Measurements from ENCODE around the gene DNAH2. TPM values are rescaled to one million over a fixed set of nuclear protein-coding genes. Genes with fewer than 3 reads are reported as not detected.
A peak's percentile ranks its signal among the peaks of the same experiment; 100 is the strongest.
"Not testable (repeated sequence)": the region's sequence is repeated elsewhere in the genome, so short reads cannot be mapped to it uniquely, and the experiment has no call there.

The DNAH2 gene
- total and polyA plus RNA-seq, 2 donors (not counting 1 experiment from before 2014, with no cell fraction given): 0.08 to 0.17 TPM

DNA sequence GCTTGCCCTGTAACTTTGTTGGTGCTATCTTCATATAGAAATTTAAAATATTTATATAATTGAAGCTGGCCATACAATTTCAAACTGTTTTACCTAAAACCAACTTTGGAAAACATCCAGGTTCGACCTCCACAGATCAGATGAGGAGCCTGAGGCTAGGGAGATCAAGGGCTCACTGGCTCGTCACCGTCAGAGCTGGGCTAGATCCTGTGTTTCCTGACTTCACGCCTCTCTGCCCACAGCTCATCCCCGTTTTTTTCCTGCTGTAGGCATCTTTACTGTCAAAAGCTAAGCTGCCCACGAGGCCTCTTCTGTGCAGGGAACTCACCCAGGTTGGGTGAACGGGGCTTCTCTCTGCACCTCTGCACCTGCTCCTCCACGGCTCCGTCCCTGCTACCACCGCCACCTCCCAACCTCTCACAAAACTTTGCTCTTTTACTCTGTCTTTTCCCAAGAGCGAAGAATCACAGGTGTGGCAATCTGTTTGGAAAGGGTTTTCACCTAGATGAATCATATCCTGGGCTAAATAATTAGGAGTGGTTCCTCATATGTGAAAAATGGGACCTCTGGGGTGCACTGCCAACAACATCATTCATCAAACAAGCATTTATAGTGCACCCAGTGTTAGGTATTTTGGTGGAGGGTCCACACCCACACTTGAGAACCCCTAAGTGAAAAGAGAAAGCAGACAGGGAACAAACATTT, 91.7 kb downstream of the DNAH2 start:
- H3K4me2 ChIP-seq (ENCODE audit: extremely low read depth, insufficient read depth, low read length): no peak overlapping the region
- no peaks in the 10 kb centered on the region for H3K36me3 ChIP-seq (ENCODE audit: control insufficient read depth, insufficient read depth, low read length)
- no peaks in the 10 kb centered on the region for H3K79me2 ChIP-seq (ENCODE audit: control insufficient read depth, insufficient read depth, low read length)
- H3K9me3 ChIP-seq (ENCODE audit: control insufficient read depth, insufficient read depth, low read depth, low read length): no peaks in the 10 kb centered on the region
- no peaks in the 10 kb centered on the region for H3K27me3 ChIP-seq (ENCODE audit: control insufficient read depth, insufficient read depth, low read length)
- DNase-seq (ENCODE audit: low read depth in 2 of 2): no peak
- no peak overlapping the region for H3K9ac ChIP-seq (ENCODE audit: insufficient read depth, low read length)
- no peak overlapping the region for H3K27ac ChIP-seq (ENCODE audit: insufficient read depth, low read length)
- TF ChIP-seq EZH2 (IDR thresholded peaks at IDR 0.05; ENCODE audit: low read length, missing control alignments): no peak
- TF ChIP-seq, protein P1, sequence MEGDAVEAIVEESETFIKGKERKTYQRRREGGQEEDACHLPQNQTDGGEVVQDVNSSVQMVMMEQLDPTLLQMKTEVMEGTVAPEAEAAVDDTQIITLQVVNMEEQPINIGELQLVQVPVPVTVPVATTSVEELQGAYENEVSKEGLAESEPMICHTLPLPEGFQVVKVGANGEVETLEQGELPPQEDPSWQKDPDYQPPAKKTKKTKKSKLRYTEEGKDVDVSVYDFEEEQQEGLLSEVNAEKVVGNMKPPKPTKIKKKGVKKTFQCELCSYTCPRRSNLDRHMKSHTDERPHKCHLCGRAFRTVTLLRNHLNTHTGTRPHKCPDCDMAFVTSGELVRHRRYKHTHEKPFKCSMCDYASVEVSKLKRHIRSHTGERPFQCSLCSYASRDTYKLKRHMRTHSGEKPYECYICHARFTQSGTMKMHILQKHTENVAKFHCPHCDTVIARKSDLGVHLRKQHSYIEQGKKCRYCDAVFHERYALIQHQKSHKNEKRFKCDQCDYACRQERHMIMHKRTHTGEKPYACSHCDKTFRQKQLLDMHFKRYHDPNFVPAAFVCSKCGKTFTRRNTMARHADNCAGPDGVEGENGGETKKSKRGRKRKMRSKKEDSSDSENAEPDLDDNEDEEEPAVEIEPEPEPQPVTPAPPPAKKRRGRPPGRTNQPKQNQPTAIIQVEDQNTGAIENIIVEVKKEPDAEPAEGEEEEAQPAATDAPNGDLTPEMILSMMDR (conservative IDR thresholded peaks at IDR 0.05 in 1 of 2, IDR thresholded peaks at IDR 0.05 in 1 of 2; ENCODE audit: low read depth in 1 of 2, low read length in 2 of 2): no peak
- no peak overlapping the region for H3K4me3 ChIP-seq (replicated peaks in 1 of 4; ENCODE audit: control extremely low read depth in 1 of 4, insufficient read depth in 1 of 4, low read depth in 3 of 4, low read length in 4 of 4)
- H2AFZ ChIP-seq (ENCODE audit: low read length): no peak overlapping the region
- H4K20me1 ChIP-seq (ENCODE audit: control insufficient read depth, extremely low read depth, insufficient read depth, low read length): no peaks in the 10 kb centered on the region
- H3K4me1 ChIP-seq (ENCODE audit: control insufficient read depth, extremely low read depth, insufficient read depth, low read length): no peaks in the 10 kb centered on the region

DNA sequence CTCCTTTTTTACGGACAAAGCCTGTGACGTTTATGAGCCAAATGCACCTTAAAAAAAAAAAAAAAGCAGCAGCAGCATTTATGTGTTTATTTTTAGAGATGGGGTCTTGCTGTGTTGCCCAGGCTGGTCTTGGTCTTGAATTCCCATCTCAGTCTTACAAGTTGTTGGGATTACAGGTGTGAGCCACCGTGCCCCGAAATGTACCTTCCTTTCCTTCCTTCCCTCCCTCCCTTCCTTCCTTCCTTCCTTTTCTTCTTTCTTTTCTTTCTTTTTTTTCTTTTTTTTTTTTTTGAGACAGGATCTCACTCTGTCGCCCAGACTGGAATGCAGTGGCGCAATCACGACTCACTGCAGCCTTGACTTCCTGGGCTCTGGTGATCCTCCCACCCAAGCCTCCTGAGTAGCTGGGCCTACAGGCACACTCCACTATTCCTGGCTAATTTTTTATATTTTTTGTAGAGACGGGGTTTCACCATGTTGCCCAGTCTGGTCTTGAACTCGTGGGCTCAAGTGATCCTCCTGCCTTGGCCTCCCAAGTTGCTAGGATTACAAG, 92.3 kb downstream of the DNAH2 start:
- not testable (repeated sequence) for H3K36me3 ChIP-seq (ENCODE audit: control insufficient read depth, insufficient read depth, low read length); H2AFZ ChIP-seq (ENCODE audit: low read length); H3K27me3 ChIP-seq (ENCODE audit: control insufficient read depth, insufficient read depth, low read length); H3K9me3 ChIP-seq (ENCODE audit: control insufficient read depth, insufficient read depth, low read depth, low read length); H4K20me1 ChIP-seq (ENCODE audit: control insufficient read depth, extremely low read depth, insufficient read depth, low read length); H3K4me3 ChIP-seq (replicated peaks in 1 of 4; ENCODE audit: control extremely low read depth in 1 of 4, insufficient read depth in 1 of 4, low read depth in 3 of 4, low read length in 4 of 4); H3K27ac ChIP-seq (ENCODE audit: insufficient read depth, low read length); H3K9ac ChIP-seq (ENCODE audit: insufficient read depth, low read length); H3K4me2 ChIP-seq (ENCODE audit: extremely low read depth, insufficient read depth, low read length); H3K4me1 ChIP-seq (ENCODE audit: control insufficient read depth, extremely low read depth, insufficient read depth, low read length); H3K79me2 ChIP-seq (ENCODE audit: control insufficient read depth, insufficient read depth, low read length)
- peak in 1 of 2 donors; percentile 26 for DNase-seq (ENCODE audit: low read depth in 2 of 2)

DNA sequence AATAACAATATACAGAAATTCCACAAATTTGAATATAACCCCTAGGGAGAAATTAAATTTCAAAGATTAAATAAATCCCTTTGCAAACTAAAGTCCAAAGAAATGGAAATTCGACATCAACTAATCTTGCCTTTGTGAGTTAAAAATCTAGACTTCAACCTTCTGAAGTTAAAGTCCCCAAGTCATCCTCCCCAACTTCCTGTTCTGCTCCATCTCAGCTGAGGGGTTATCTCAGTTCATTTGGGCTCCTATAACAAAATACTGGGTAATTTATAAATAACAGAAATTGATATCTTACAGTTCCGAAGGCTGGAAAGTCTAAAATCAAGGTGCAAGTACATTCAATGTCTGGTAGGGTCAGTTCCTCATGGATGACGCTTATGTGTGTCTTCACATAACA, 93.7 kb downstream of the DNAH2 start:
- Histone ChIP-seq H3K4me1 (ENCODE audit: control insufficient read depth, extremely low read depth, insufficient read depth, low read length) (no peaks in the 10 kb centered on the region), H4K20me1 (ENCODE audit: control insufficient read depth, extremely low read depth, insufficient read depth, low read length) (no peaks in the 10 kb centered on the region), H3K79me2 (ENCODE audit: control insufficient read depth, insufficient read depth, low read length) (no peaks in the 10 kb centered on the region), H3K27ac (ENCODE audit: insufficient read depth, low read length) (no peak overlapping the region), H3K4me2 (ENCODE audit: extremely low read depth, insufficient read depth, low read length) (no peak overlapping the region), H3K9me3 (ENCODE audit: control insufficient read depth, insufficient read depth, low read depth, low read length) (no peaks in the 10 kb centered on the region), H3K9ac (ENCODE audit: insufficient read depth, low read length) (no peak overlapping the region), H2AFZ (ENCODE audit: low read length) (no peak overlapping the region), H3K27me3 (ENCODE audit: control insufficient read depth, insufficient read depth, low read length) (peaks cover 3% of the 10 kb centered on the region), H3K36me3 (ENCODE audit: control insufficient read depth, insufficient read depth, low read length) (no peaks in the 10 kb centered on the region), H3K4me3 (replicated peaks in 1 of 4; ENCODE audit: control extremely low read depth in 1 of 4, insufficient read depth in 1 of 4, low read depth in 3 of 4, low read length in 4 of 4) (no peak overlapping the region)
- no peak for DNase-seq (ENCODE audit: low read depth in 2 of 2)
- TF ChIP-seq, protein P1 (conservative IDR thresholded peaks at IDR 0.05 in 1 of 2, IDR thresholded peaks at IDR 0.05 in 1 of 2; ENCODE audit: low read depth in 1 of 2, low read length in 2 of 2): no peak
- no peak for TF ChIP-seq EZH2 (IDR thresholded peaks at IDR 0.05; ENCODE audit: low read length, missing control alignments)

Measured in fibroblast of lung (primary cell).